ENCODE measurements around the gene WFIKKN1.

WFIKKN1 gene

GRCh38 chr16:625117-625976 is 5.4 kb upstream of the WFIKKN1 start:
- DNase-seq = no peak

- DNase-seq = no peak
Measured at GRCh38 chr16:625977-626765, 4.6 kb upstream of the WFIKKN1 start.

- DNase-seq = peak; percentile 98
Measured at GRCh38 chr16:626787-627453, 3.9 kb upstream of the WFIKKN1 start.

GRCh38 chr16:627454-628239 is 3.1 kb upstream of the WFIKKN1 start:
- no peak for DNase-seq

GRCh38 chr16:628321-629061 is 2.3 kb upstream of the WFIKKN1 start:
- DNase-seq = no peak

- DNase-seq = no peak
Measured at GRCh38 chr16:629185-629832, 1.5 kb upstream of the WFIKKN1 start.

GRCh38 chr16:629833-630248 is 944 bp upstream of the WFIKKN1 start:
- no peak for DNase-seq

- no peak for DNase-seq
Measured at GRCh38 chr16:630249-630814, 453 bp upstream of the WFIKKN1 start.

- no peak for DNase-seq
Measured at GRCh38 chr16:631808-632358, 1.1 kb downstream of the WFIKKN1 start.

GRCh38 chr16:632486-633335 is 1.9 kb downstream of the WFIKKN1 start:
- no peak for DNase-seq

GRCh38 chr16:633336-634050 is 2.7 kb downstream of the WFIKKN1 start:
- DNase-seq = no peak

- DNase-seq = no peak
Measured at GRCh38 chr16:634051-634670, 3.4 kb downstream of the WFIKKN1 start.

- DNase-seq = no peak
Measured at GRCh38 chr16:634996-635395, 4.2 kb downstream of the WFIKKN1 start.

GRCh38 chr16:635573-636205 is 4.9 kb downstream of the WFIKKN1 start:
- no peak for DNase-seq

GRCh38 chr16:636206-637080 is 5.7 kb downstream of the WFIKKN1 start, which contains the start of gene METTL26:
METTL26 (minus strand) TSS chr16:636305; CDS start chr16:636290, 15 bp downstream.
- peak; percentile 94 for DNase-seq

All from fibroblast of skin of back (primary cell).